Transverse colon (tissue), 4 donors: ENCODE measurements around the gene TWF2. TPM values are rescaled to one million over a fixed set of nuclear protein-coding genes. Genes with fewer than 3 reads are reported as not detected.

Experiments
- DNase-seq: peaks from one replicate; pipeline ENCODE4 v3.0.0-alpha.2; 2019
- H3K27ac ChIP-seq, 4 donors: fragments of 200-600 bp; sonication (generic); 2 replicates each; pipeline ENCODE4 v1.5.1; 2016 to 2018; ENCODE audit warnings: inconsistent platforms in 4 of 4
- H3K27me3 ChIP-seq: fragments of 200-600 bp; sonication (generic); 2 replicates; pipeline ENCODE4 v1.5.1; 2017; ENCODE audit warnings: inconsistent platforms
- H3K36me3 ChIP-seq, 4 donors: fragments of 200-600 bp; sonication (generic); 2 replicates each; pipeline ENCODE4 v1.5.1; 2017 to 2019; ENCODE audit warnings: inconsistent platforms in 4 of 4
- H3K4me1 ChIP-seq, 4 donors: fragments of 200-600 bp; sonication (generic); 2 replicates each; pipeline ENCODE4 v1.5.1; 2017 to 2020; ENCODE audit warnings: inconsistent platforms in 4 of 4
- H3K4me3 ChIP-seq, 4 donors: fragments of 200-600 bp; sonication (generic); 1 replicate in 1 of 4; 2 replicates in 3 of 4; pipeline versions ENCODE4 v1.5.1 to v1.6.1; 2017 to 2019; ENCODE audit warnings: inconsistent platforms in 4 of 4
- H3K9me3 ChIP-seq, 2 donors: fragments of 200-600 bp; sonication (generic); 2 replicates each; pipeline ENCODE4 v1.5.1; 2017 to 2019; ENCODE audit warnings: inconsistent platforms in 2 of 2
- CTCF ChIP-seq, 5 experiments: fragments of 200-600 bp in 3 of 5; fragments of 450-650 bp in 2 of 5; sonication (generic) in 3 of 5; IDR thresholded peaks; 1 replicate in 2 of 5; 2 replicates in 3 of 5; pipeline ENCODE4 v1.5.1; 2016 to 2017; ENCODE audit warnings: antibody characterized with exemption in 5 of 5, inconsistent platforms in 3 of 5, mild to moderate bottlenecking in 2 of 5, moderate library complexity in 1 of 5
- EP300 ChIP-seq: sonication (generic); formaldehyde crosslinking; IDR thresholded peaks from one replicate; pipeline ENCODE4 v1.6.1; 2017; ENCODE audit warnings: antibody characterized with exemption, low read depth
- POLR2A ChIP-seq: fragments of 450-650 bp; IDR thresholded peaks from one replicate; pipeline ENCODE4 v1.6.1; 2016; ENCODE audit warnings: antibody characterized with exemption, mild to moderate bottlenecking, moderate library complexity
- POLR2AphosphoS5 ChIP-seq, 3 donors: sonication (generic); formaldehyde crosslinking; IDR thresholded peaks; one replicate each; pipeline ENCODE4 v1.6.1; 2016; ENCODE audit warnings: antibody characterized with exemption in 3 of 3
- whole genome bisulfite sequencing, 2 donors: methylation state at CpG; one replicate each; pipeline ENCODE4 v1.1.5; 2018; ENCODE audit warnings: low coverage in 1 of 2; 5-methylcytosine and 5-hydroxymethylcytosine counted together
- in situ Hi-C, 4 donors: fragments of 200-750 bp; cut with MboI; loops; one replicate each; pipeline versions ENCODE4 v1.15.0 to v1.15.1; 2017; ENCODE audit warnings: low sequenced_read_pairs in 3 of 4, low pct_ligation_motif_present in 1 of 4, low pct_unique_long_range_greater_than_20kb in 1 of 4
- intact Hi-C: fragments of 100-400 bp; cut with DNase I; formaldehyde crosslinking; loops from one replicate; pipeline ENCODE4 v1.15.1; 2023; ENCODE audit warnings: low total_unique reads
- total RNA-seq, 4 donors: library from RNA; depleted of rRNA; stranded (reverse); fragments of >200 nt; gene quantifications; one replicate each; pipeline ENCODE4 v1.1.0, GENCODE V29; 2016

Gene TWF2
- total RNA-seq, 4 donors from 2014 or later, result 29.9 to 82.7 (median 61.0) TPM

GRCh38 chr3:52200981-52201679, 37.8 kb downstream of the TWF2 start:
- 80 to 92% methylated on average over 3 to 5 of the region's 5 CpGs for WGBS, 2 donors

GRCh38 chr3:52198643-52199608, 40.0 kb downstream of the TWF2 start:
- 39 to 85% methylated on average over 4 to 14 of the region's 14 CpGs for WGBS, 2 donors
- TF ChIP-seq CTCF (IDR thresholded peaks at IDR 0.05), result no peak
- TF ChIP-seq POLR2AphosphoS5 (IDR thresholded peaks at IDR 0.05), result no peak
- TF ChIP-seq POLR2A, result no peak
- no peak for TF ChIP-seq EP300

More at GRCh38 chr3:52200981-52201679, 37.8 kb downstream of the TWF2 start:
- Histone ChIP-seq H3K4me1 (peaks cover 20 to 67% (median 35%) of the 10 kb centered on the region in 4 donors), H3K4me3 (no peak overlapping the region), H3K27me3 (no peaks in the 10 kb centered on the region), H3K36me3 (peaks cover 0 to 42% (median 15%) of the 10 kb centered on the region in 4 donors), H3K27ac (no peak overlapping the region), H3K9me3 (no peaks in the 10 kb centered on the region)
- intact Hi-C loops (no loop called here), in situ Hi-C loops (no loop called here)
- TF ChIP-seq POLR2AphosphoS5 (IDR thresholded peaks at IDR 0.05), result no peak
- DNase-seq, result no peak

GRCh38 chr3:52197842-52198625, 40.9 kb downstream of the TWF2 start, which contains the start of gene ALAS1:
TSS of gene ALAS1 (plus strand) at chr3:52198160. CDS start at chr3:52199242, 1,082 bp downstream.
- Histone ChIP-seq H3K9me3 (no peaks in the 10 kb centered on the region), H3K4me1 (peaks cover 20 to 82% (median 33%) of the 10 kb centered on the region in 4 donors), H3K36me3 (peaks cover 0 to 11% (median 4%) of the 10 kb centered on the region in 4 donors), H3K4me3 (peak within 1 kb of the TSS; percentile 65 to 99 (median 80)), H3K27me3 (no peaks in the 10 kb centered on the region), H3K27ac (peak within 1 kb of the TSS; percentile 87 to 93 (median 89))
- DNase-seq, result peak; percentile 96
- 0% methylated on average over 9 to 53 of the region's 71 CpGs for WGBS, 2 donors
- in situ Hi-C loops (no loop called here), intact Hi-C loops (no loop called here)
- TF ChIP-seq POLR2AphosphoS5 (IDR thresholded peaks at IDR 0.05), result peak; percentile 95 to 99 (median 98)
- TF ChIP-seq POLR2A, result peak; percentile 97
- TF ChIP-seq EP300, result peak; percentile 5
- peak in 3 of 5 experiments; percentile 15 to 59 (median 37) for TF ChIP-seq CTCF (IDR thresholded peaks at IDR 0.05)

More at GRCh38 chr3:52198643-52199608, 40.0 kb downstream of the TWF2 start:
- DNase-seq, result no peak
- Histone ChIP-seq H3K27me3 (no peaks in the 10 kb centered on the region), H3K36me3 (peaks cover 0 to 20% (median 7%) of the 10 kb centered on the region in 4 donors), H3K27ac (peak overlapping the region; percentile 87 to 93 (median 89)), H3K4me3 (peak overlapping the region; percentile 65 to 99 (median 80)), H3K4me1 (peaks cover 20 to 88% (median 34%) of the 10 kb centered on the region in 4 donors), H3K9me3 (no peaks in the 10 kb centered on the region)
- intact Hi-C loops (no loop called here), in situ Hi-C loops (no loop called here)

- H3K27me3 ChIP-seq, result no peaks in the 10 kb centered on the region
- in situ Hi-C loops (no loop called here), intact Hi-C loops (no loop called here)
- peak overlapping the region in 3 of 4 donors; percentile 65 to 82 (median 78) for H3K4me3 ChIP-seq
- no peaks in the 10 kb centered on the region for H3K9me3 ChIP-seq
- TF ChIP-seq POLR2A (no peak), CTCF (IDR thresholded peaks at IDR 0.05) (no peak), POLR2AphosphoS5 (IDR thresholded peaks at IDR 0.05) (no peak), EP300 (no peak)
- peaks cover 20 to 76% (median 33%) of the 10 kb centered on the region in 4 donors for H3K4me1 ChIP-seq
- peaks cover 0 to 5% (median 1%) of the 10 kb centered on the region in 4 donors for H3K36me3 ChIP-seq
- no peak for DNase-seq
- H3K27ac ChIP-seq, result peak overlapping the region; percentile 87 to 93 (median 89)
- WGBS, 2 donors, result 0 to 32% methylated on average over 1 to 10 of the region's 10 CpGs
Measured at GRCh38 chr3:52197499-52197841, 41.5 kb downstream of the TWF2 start.
